K562 (cell line): Measurements from ENCODE around the gene PIGL. TPM values are rescaled to one million over a fixed set of nuclear protein-coding genes. Genes with fewer than 3 reads are reported as not detected.

Experiments used
- BDP1 ChIP-seq: IDR thresholded peaks from 3 replicates; pipeline ENCODE4 v1.6.1; 2011; ENCODE audit not compliant: insufficient read length, insufficient read depth
- CHD2 ChIP-seq: IDR thresholded peaks from 2 replicates; pipeline ENCODE4 v1.6.1; 2011; ENCODE audit warnings: low read depth, low read length
- GTF2F1 ChIP-seq: IDR thresholded peaks from 2 replicates; pipeline ENCODE4 v1.6.1; 2011; ENCODE audit warnings: low read depth, low read length, improper control_type of control experiment
- HOXB6 ChIP-seq: fragments of 250-450 bp; sonication (Bioruptor Pico); IDR thresholded peaks from 2 replicates; pipeline ENCODE4 v1.5.1; 2022; ENCODE audit warnings: mild to moderate bottlenecking, borderline replicate concordance
- JUN ChIP-seq, 2 experiments: sonication (generic) in 1 of 2; formaldehyde crosslinking in 1 of 2; IDR thresholded peaks; 2 replicates each; pipeline versions ENCODE4 v1.6.1 to v1.8.0; 2012 to 2022; ENCODE audit warnings: borderline replicate concordance in 2 of 2, mild to moderate bottlenecking in 2 of 2, improper control_type of control experiment in 1 of 2, low read depth in 1 of 2, low read length in 1 of 2, missing genetic modification reagents in 1 of 2
- KDM2B ChIP-seq: fragments of 250-450 bp; sonication (Bioruptor Pico); IDR thresholded peaks from 2 replicates; pipeline ENCODE4 v1.8.0; 2021; ENCODE audit warnings: mild to moderate bottlenecking, moderate library complexity
- L3MBTL2 ChIP-seq: fragments of 450-650 bp; IDR thresholded peaks from 2 replicates; pipeline ENCODE4 v1.6.1; 2016; ENCODE audit warnings: mild to moderate bottlenecking, moderate library complexity
- RB1 ChIP-seq: fragments of 450-650 bp; IDR thresholded peaks from 2 replicates; pipeline ENCODE4 v1.6.1; 2017; ENCODE audit warnings: low read depth, mild to moderate bottlenecking
- TBP ChIP-seq: optimal IDR thresholded peaks from 2 replicates; pipeline ENCODE3; 2011; ENCODE audit warnings: low read depth, low read length, improper control_type of control experiment
- ZKSCAN3 ChIP-seq: fragments of 250-450 bp; sonication (Bioruptor Pico); IDR thresholded peaks from 2 replicates; pipeline ENCODE4 v1.4.0; 2020
- ZNF124 ChIP-seq: sonication (generic); formaldehyde crosslinking; IDR thresholded peaks from 2 replicates; pipeline ENCODE4 v1.8.1; 2022; ENCODE audit warnings: missing genetic modification reagents
- ZNF217 ChIP-seq: sonication (generic); formaldehyde crosslinking; IDR thresholded peaks from 2 replicates; pipeline ENCODE4 v1.8.0; 2022; ENCODE audit warnings: mild to moderate bottlenecking, missing genetic modification reagents
- ZNF586 ChIP-seq: fragments of 450-650 bp; formaldehyde crosslinking; conservative IDR thresholded peaks from 2 replicates; pipeline ENCODE4 v1.4.0; 2020; ENCODE audit warnings: mild to moderate bottlenecking, moderate library complexity
- ZNF780A ChIP-seq: fragments of 250-450 bp; sonication (Bioruptor Pico); IDR thresholded peaks from 2 replicates; pipeline ENCODE4 v1.5.0; 2021; ENCODE audit warnings: mild to moderate bottlenecking
- polyA plus RNA-seq, 8 experiments: library from polyadenylated mRNA; depleted of rRNA in 4 of 8; stranded (reverse) in 5 of 8; unstranded in 3 of 8; fragments of >200 nt; fragmentation: Nextera tagmentation in 2 of 8; fragmentation: Illumina TruSeq in 1 of 8; extraction: Ambion mirVana in 2 of 8; extraction: Trizol in 1 of 8; gene quantifications; 2 replicates each; pipeline versions ENCODE4 v1.2.1 to v1.2.3, GENCODE V29; 2011 to 2014; ENCODE audit warnings: inconsistent platforms in 1 of 8, missing spikeins in 1 of 8
- total RNA-seq, 7 experiments: library from RNA; depleted of rRNA in 6 of 7; stranded (reverse); fragments of >200 nt in 6 of 7; fragmentation: Illumina TruSeq in 2 of 7; extraction: Trizol in 2 of 7; gene quantifications; 2 replicates each; pipeline versions ENCODE4 v1.2.1 to v1.2.3, GENCODE V29; 2011 to 2021; ENCODE audit warnings: low replicate concordance in 1 of 7
- TF ChIP-seq, protein P1 (sequence below): sonication (generic); formaldehyde crosslinking; IDR thresholded peaks from 2 replicates; pipeline ENCODE4 v1.8.0; 2022; ENCODE audit warnings: mild to moderate bottlenecking, missing genetic modification reagents
- TF ChIP-seq, protein P2 (sequence below): fragments of 250-450 bp; sonication (Bioruptor Pico); IDR thresholded peaks from 2 replicates; pipeline ENCODE4 v1.4.0; 2020; ENCODE audit warnings: mild to moderate bottlenecking, moderate library complexity
- TF ChIP-seq, protein P3 (sequence below): fragments of 450-650 bp; conservative IDR thresholded peaks from 2 replicates; pipeline ENCODE4 v1.6.1; 2016; ENCODE audit warnings: missing genetic modification characterization, low read depth, mild to moderate bottlenecking, missing compliant biosample characterization, moderate library complexity
- TF ChIP-seq, protein P4 (sequence below), 2 experiments: fragments of 450-650 bp; IDR thresholded peaks; 2 replicates each; pipeline ENCODE4 v1.6.1; 2018; ENCODE audit warnings: mild to moderate bottlenecking in 2 of 2, low read depth in 1 of 2; ENCODE audit not compliant: partially characterized antibody in 2 of 2

Gene PIGL
- total and polyA plus RNA-seq, 9 of the 15 experiments (the other 6 are each of a cell fraction or from before 2014, with no cell fraction given) = 19.9 to 55.3 (median 29.6) TPM

DNA sequence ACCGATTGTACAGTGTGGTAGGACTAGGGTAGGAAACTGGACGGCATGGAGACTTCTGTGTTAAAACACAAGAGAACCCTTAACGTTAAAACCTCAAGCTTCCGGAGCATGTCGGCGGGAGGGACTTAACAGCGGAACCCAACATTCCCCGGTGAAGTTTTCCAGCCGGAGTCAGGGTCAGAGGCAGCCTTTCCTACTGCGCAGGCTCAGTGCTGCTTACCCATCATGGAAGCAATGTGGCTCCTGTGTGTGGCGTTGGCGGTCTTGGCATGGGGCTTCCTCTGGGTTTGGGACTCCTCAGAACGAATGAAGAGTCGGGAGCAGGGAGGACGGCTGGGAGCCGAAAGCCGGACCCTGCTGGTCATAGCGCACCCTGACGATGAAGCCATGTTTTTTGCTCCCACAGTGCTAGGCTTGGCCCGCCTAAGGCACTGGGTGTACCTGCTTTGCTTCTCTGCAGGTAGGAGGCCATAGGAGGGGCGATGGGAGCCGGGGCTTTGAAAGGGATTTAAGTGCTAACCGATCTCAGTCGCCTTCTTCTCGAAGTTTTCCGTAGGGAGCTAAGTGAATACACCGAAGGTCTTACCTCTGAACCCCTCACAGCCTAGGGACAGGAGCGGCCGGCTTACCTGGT, at the start of gene PIGL (continued):
- TF ChIP-seq, protein P1, sequence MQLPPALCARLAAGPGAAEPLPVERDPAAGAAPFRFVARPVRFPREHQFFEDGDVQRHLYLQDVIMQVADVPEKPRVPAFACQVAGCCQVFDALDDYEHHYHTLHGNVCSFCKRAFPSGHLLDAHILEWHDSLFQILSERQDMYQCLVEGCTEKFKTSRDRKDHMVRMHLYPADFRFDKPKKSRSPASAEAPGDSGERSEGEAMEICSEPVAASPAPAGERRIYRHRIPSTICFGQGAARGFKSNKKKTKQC (CRISPR knock-in tag) = no peak
- TF ChIP-seq ZNF586 (CRISPR knock-in tag) (no peak), L3MBTL2 (peak; percentile 55; the same call in 1 of the 2 replicates), JUN (IDR thresholded peaks at IDR 0.05; ENCODE audit: borderline replicate concordance, low read depth, low read length) (peak; percentile 55; the same call in 1 of the 2 replicates), JUN (CRISPR knock-in tag; IDR thresholded peaks at IDR 0.05; ENCODE audit: borderline replicate concordance) (no peak), RB1 (peak; percentile 46), BDP1 (no peak), ZKSCAN3 (CRISPR knock-in tag) (no peak), ZNF217 (CRISPR knock-in tag) (no peak), ZNF780A (CRISPR knock-in tag) (no peak), HOXB6 (CRISPR knock-in tag) (no peak), KDM2B (CRISPR knock-in tag) (no peak), TBP (peak; percentile 97), GTF2F1 (no peak), ZNF124 (CRISPR knock-in tag) (no peak), CHD2 (no peak)
- TF ChIP-seq, protein P2, sequence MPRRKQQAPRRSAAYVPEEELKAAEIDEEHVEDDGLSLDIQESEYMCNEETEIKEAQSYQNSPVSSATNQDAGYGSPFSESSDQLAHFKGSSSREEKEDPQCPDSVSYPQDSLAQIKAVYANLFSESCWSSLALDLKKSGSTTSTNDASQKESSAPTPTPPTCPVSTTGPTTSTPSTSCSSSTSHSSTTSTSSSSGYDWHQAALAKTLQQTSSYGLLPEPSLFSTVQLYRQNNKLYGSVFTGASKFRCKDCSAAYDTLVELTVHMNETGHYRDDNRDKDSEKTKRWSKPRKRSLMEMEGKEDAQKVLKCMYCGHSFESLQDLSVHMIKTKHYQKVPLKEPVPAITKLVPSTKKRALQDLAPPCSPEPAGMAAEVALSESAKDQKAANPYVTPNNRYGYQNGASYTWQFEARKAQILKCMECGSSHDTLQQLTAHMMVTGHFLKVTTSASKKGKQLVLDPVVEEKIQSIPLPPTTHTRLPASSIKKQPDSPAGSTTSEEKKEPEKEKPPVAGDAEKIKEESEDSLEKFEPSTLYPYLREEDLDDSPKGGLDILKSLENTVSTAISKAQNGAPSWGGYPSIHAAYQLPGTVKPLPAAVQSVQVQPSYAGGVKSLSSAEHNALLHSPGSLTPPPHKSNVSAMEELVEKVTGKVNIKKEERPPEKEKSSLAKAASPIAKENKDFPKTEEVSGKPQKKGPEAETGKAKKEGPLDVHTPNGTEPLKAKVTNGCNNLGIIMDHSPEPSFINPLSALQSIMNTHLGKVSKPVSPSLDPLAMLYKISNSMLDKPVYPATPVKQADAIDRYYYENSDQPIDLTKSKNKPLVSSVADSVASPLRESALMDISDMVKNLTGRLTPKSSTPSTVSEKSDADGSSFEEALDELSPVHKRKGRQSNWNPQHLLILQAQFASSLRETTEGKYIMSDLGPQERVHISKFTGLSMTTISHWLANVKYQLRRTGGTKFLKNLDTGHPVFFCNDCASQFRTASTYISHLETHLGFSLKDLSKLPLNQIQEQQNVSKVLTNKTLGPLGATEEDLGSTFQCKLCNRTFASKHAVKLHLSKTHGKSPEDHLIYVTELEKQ (CRISPR knock-in tag) = no peak
- TF ChIP-seq, protein P3, sequence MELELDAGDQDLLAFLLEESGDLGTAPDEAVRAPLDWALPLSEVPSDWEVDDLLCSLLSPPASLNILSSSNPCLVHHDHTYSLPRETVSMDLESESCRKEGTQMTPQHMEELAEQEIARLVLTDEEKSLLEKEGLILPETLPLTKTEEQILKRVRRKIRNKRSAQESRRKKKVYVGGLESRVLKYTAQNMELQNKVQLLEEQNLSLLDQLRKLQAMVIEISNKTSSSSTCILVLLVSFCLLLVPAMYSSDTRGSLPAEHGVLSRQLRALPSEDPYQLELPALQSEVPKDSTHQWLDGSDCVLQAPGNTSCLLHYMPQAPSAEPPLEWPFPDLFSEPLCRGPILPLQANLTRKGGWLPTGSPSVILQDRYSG (tag) = 0 out of 2 replicates have a peak, but pooled peaks have one; percentile 58
- TF ChIP-seq, protein P4, sequence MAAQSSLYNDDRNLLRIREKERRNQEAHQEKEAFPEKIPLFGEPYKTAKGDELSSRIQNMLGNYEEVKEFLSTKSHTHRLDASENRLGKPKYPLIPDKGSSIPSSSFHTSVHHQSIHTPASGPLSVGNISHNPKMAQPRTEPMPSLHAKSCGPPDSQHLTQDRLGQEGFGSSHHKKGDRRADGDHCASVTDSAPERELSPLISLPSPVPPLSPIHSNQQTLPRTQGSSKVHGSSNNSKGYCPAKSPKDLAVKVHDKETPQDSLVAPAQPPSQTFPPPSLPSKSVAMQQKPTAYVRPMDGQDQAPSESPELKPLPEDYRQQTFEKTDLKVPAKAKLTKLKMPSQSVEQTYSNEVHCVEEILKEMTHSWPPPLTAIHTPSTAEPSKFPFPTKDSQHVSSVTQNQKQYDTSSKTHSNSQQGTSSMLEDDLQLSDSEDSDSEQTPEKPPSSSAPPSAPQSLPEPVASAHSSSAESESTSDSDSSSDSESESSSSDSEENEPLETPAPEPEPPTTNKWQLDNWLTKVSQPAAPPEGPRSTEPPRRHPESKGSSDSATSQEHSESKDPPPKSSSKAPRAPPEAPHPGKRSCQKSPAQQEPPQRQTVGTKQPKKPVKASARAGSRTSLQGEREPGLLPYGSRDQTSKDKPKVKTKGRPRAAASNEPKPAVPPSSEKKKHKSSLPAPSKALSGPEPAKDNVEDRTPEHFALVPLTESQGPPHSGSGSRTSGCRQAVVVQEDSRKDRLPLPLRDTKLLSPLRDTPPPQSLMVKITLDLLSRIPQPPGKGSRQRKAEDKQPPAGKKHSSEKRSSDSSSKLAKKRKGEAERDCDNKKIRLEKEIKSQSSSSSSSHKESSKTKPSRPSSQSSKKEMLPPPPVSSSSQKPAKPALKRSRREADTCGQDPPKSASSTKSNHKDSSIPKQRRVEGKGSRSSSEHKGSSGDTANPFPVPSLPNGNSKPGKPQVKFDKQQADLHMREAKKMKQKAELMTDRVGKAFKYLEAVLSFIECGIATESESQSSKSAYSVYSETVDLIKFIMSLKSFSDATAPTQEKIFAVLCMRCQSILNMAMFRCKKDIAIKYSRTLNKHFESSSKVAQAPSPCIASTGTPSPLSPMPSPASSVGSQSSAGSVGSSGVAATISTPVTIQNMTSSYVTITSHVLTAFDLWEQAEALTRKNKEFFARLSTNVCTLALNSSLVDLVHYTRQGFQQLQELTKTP (IDR thresholded peaks at IDR 0.05; ENCODE audit: low read depth in 1 of 2, partially characterized antibody in 2 of 2) = no peak
